Endothelial cell (in vitro differentiated cells): ENCODE results near the gene GRSF1. TPM values are rescaled to one million over a fixed set of nuclear protein-coding genes. Genes with fewer than 3 reads are reported as not detected.

Source experiments
- DNase-seq: peaks from one replicate; pipeline ENCODE4 v3.0.0; 2021; ENCODE audit warnings: low spot score
- H3K27ac Mint-ChIP-seq: one replicate; pipeline ENCODE4 v1.8.0; 2021; ENCODE audit warnings: mixed read lengths, inconsistent platforms; ENCODE audit not compliant: unreplicated experiment
- H3K27me3 Mint-ChIP-seq: one replicate; pipeline ENCODE4 v1.8.0; 2021; ENCODE audit warnings: mild to moderate bottlenecking, moderate library complexity, mixed read lengths, inconsistent platforms; ENCODE audit not compliant: unreplicated experiment
- H3K36me3 Mint-ChIP-seq: one replicate; pipeline ENCODE4 v1.8.0; 2021; ENCODE audit warnings: mild to moderate bottlenecking, low read depth, mixed read lengths, inconsistent platforms; ENCODE audit not compliant: unreplicated experiment
- H3K4me1 Mint-ChIP-seq: one replicate; pipeline ENCODE4 v1.8.0; 2021; ENCODE audit warnings: mild to moderate bottlenecking, mixed read lengths, inconsistent platforms; ENCODE audit not compliant: unreplicated experiment
- H3K4me3 Mint-ChIP-seq: one replicate; pipeline ENCODE4 v1.8.0; 2021; ENCODE audit warnings: mild to moderate bottlenecking, mixed read lengths, inconsistent platforms; ENCODE audit not compliant: unreplicated experiment
- H3K9me3 Mint-ChIP-seq: one replicate; pipeline ENCODE4 v1.8.0; 2021; ENCODE audit warnings: mixed read lengths, inconsistent platforms; ENCODE audit not compliant: unreplicated experiment
- total RNA-seq: library from RNA; stranded (reverse); fragmentation: NEBNext Ultra II Directional; extraction: Animal tissue kit (Norgen Biotek cat#: 25700); gene quantifications from one replicate; pipeline ENCODE4 v1.2.1, GENCODE V29; 2021; ENCODE audit not compliant: unreplicated experiment
- TF ChIP-seq, protein P1 (sequence below): fragments of 200-600 bp; sonication (generic); IDR thresholded peaks from one replicate; pipeline ENCODE4 v1.5.0; 2021; ENCODE audit warnings: antibody characterized with exemption; ENCODE audit not compliant: unreplicated experiment

GRSF1 gene
- total RNA-seq, 1 donor from 2014 or later, result 69.5 TPM

DNA sequence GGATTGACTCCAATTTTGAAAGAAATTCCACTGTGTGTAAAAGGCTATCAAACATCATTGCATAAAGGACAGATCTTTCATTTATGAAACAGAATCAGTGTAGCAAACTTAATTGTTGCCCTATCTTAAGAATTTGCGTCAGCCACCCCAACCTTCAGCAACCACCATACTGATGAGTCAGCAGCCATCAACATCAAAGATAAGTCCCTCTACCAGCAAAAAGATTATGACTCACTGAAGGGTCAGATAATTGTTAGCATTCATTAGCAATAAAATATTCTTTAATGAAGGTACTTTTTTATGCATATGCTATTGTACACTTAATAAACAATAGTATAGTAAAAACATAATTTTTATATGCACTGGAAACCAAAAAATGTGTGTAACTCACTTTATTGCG is 15.8 kb upstream of the GRSF1 start:
- H3K27me3 Mint-ChIP-seq, result no peaks in the 10 kb centered on the region
- H3K36me3 Mint-ChIP-seq, result no peaks in the 10 kb centered on the region
- no peak overlapping the region for H3K27ac Mint-ChIP-seq
- no peak for DNase-seq
- H3K4me1 Mint-ChIP-seq, result peaks cover 28% of the 10 kb centered on the region
- TF ChIP-seq, protein P1, sequence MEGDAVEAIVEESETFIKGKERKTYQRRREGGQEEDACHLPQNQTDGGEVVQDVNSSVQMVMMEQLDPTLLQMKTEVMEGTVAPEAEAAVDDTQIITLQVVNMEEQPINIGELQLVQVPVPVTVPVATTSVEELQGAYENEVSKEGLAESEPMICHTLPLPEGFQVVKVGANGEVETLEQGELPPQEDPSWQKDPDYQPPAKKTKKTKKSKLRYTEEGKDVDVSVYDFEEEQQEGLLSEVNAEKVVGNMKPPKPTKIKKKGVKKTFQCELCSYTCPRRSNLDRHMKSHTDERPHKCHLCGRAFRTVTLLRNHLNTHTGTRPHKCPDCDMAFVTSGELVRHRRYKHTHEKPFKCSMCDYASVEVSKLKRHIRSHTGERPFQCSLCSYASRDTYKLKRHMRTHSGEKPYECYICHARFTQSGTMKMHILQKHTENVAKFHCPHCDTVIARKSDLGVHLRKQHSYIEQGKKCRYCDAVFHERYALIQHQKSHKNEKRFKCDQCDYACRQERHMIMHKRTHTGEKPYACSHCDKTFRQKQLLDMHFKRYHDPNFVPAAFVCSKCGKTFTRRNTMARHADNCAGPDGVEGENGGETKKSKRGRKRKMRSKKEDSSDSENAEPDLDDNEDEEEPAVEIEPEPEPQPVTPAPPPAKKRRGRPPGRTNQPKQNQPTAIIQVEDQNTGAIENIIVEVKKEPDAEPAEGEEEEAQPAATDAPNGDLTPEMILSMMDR, result no peak
- H3K4me3 Mint-ChIP-seq, result no peak overlapping the region
- H3K9me3 Mint-ChIP-seq, result no peaks in the 10 kb centered on the region

DNA sequence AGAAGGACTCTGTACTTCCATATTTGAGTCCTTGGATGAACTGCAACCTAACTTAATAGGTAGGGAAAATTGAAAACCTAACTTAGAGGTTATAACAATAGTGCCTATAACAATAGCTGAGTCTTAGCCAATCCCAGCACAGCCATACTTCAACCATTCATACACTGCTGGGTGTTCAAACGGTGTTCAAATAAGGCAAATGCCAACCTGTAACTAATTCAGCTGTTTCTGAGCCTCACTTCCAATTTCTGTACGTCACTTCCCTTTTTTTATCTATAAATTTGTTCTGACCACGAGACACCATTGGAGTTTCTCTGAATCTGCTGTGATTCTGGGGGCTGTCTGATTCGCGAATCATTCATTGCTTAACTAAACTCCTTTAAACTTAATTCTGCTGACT is 9.6 kb upstream of the GRSF1 start:
- Mint-ChIP-seq H3K4me1 (peaks cover 2% of the 10 kb centered on the region), H3K9me3 (no peaks in the 10 kb centered on the region), H3K36me3 (no peaks in the 10 kb centered on the region), H3K4me3 (no peak overlapping the region), H3K27me3 (no peaks in the 10 kb centered on the region), H3K27ac (no peak overlapping the region)
- DNase-seq, result no peak
- TF ChIP-seq, protein P1, result no peak

DNA sequence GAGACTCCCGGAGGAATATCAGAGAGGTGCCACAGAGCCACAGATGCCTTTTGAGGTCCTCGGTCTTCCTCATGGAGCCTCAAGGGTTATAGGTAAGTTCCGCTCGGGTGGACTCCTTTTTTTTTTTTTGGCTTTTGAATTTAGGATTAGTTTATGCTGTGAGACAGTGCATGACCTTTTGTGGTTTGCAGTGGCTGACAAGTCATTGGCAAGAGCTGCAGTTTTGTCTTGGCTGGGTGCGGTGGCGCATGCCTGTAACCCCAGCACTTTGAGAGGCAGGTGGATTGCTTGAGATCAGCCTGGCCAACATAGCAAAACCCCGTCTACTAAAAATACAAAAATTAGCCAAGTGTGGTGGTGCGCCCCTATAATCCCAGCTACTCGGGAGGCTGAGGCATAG is 4.5 kb upstream of the GRSF1 start:
- H3K36me3 Mint-ChIP-seq, result no peaks in the 10 kb centered on the region

DNA sequence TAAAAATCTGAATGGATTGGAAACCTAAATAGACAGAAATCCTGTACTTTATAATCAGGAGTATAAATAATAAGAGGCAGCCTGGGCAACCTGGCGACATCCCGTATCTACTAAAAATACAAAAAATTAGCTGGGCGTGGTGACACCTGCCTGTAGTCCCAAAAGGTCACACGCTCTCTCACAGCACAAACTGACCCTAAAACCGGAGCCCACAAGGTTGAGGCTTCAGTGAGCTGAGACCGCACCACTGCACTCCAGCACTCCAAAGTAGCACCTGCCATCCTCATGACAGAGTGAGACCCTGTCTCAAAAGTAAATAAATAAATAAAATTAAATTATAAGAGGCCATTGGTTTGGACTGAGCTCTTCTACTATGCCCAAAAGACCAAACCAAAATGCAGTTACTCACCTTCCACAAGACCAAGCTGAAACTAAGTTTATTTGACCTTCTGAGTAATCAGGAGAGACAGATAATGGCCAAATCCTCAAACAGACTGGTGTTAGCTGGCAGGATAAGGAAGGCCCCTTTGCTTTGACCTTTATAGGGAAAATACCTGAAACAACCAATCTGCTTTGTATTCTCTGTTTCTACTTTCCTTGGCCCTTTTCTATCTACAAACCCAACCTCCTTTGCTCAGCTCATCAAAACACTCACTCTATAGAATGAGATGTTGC is 3.2 kb upstream of the GRSF1 start:
- Mint-ChIP-seq H3K4me1 (peaks cover 6% of the 10 kb centered on the region), H3K27ac (no peak overlapping the region), H3K9me3 (no peaks in the 10 kb centered on the region), H3K36me3 (peaks cover 4% of the 10 kb centered on the region), H3K4me3 (no peak overlapping the region), H3K27me3 (peaks cover 7% of the 10 kb centered on the region)
- no peak for DNase-seq
- TF ChIP-seq, protein P1, result no peak

More for the DNA sequence above, 4.5 kb upstream of the GRSF1 start:
- peaks cover 2% of the 10 kb centered on the region for H3K4me1 Mint-ChIP-seq
- DNase-seq, result no peak
- no peaks in the 10 kb centered on the region for H3K9me3 Mint-ChIP-seq
- H3K27me3 Mint-ChIP-seq, result peaks cover 3% of the 10 kb centered on the region
- H3K27ac Mint-ChIP-seq, result no peak overlapping the region
- no peak overlapping the region for H3K4me3 Mint-ChIP-seq
- TF ChIP-seq, protein P1, result no peak

DNA sequence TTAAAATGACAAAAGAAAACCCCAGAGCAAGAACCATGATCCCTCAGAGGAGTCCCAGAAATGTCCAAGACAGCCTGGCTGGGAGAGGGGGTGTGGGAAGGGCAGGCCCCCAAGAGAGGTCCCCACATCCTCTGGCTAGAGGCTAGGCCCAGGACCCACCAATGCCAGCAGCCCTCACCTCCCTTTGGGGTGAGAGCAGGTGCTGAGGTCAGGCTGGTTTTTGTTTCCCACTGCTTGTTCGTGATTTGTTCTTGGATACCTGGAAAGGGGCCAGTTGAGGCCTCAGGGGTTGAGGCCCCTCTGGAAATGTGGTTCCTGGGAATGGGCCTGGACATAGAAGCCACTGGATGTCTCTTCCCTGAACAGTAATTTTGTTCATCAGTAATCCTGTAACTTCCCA is 2.3 kb upstream of the GRSF1 start:
- no peak overlapping the region for H3K27ac Mint-ChIP-seq
- H3K9me3 Mint-ChIP-seq, result no peaks in the 10 kb centered on the region
- H3K4me1 Mint-ChIP-seq, result peaks cover 7% of the 10 kb centered on the region
- DNase-seq, result no peak
- peaks cover 7% of the 10 kb centered on the region for H3K27me3 Mint-ChIP-seq
- H3K36me3 Mint-ChIP-seq, result peaks cover 4% of the 10 kb centered on the region
- TF ChIP-seq, protein P1, result no peak
- H3K4me3 Mint-ChIP-seq, result no peak overlapping the region
